GM12875 (cell line): ENCODE measurements around the gene TCF7L2.

Experiments
- H3K4me3 ChIP-seq: one replicate; pipeline ENCODE4 v1.5.1; 2011; ENCODE audit warnings: low read depth, low read length, control low read depth
- TF ChIP-seq, protein P1 (sequence below): IDR thresholded peaks from 2 replicates; pipeline ENCODE4 v1.5.1; 2011; ENCODE audit warnings: low read depth, mild to moderate bottlenecking, control low read depth, inconsistent platforms, low read length, moderate library complexity, borderline replicate concordance; ENCODE audit not compliant: insufficient read depth

The TCF7L2 gene

DNA sequence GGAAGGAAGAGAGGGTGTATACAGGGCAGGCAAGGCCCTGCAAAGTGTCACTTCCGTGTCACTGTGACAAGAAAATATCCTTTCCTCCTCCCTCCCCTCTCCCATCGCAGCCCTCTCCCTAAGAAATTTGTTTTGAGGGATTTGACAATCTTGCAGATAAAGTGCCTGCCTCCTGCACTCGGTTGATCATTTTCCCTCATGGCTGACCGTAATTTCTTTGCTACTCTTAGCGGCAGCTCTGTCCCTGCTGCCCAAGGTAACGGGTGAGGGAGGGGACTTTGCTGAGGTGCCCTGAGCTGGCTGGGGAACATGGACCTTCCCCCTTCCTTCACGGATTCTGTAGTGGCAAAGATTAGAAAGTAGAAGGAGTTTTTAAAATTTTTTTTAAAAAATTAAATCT is 179.1 kb downstream of the TCF7L2 start:
- no peak overlapping the region for H3K4me3 ChIP-seq
- TF ChIP-seq, protein P1, sequence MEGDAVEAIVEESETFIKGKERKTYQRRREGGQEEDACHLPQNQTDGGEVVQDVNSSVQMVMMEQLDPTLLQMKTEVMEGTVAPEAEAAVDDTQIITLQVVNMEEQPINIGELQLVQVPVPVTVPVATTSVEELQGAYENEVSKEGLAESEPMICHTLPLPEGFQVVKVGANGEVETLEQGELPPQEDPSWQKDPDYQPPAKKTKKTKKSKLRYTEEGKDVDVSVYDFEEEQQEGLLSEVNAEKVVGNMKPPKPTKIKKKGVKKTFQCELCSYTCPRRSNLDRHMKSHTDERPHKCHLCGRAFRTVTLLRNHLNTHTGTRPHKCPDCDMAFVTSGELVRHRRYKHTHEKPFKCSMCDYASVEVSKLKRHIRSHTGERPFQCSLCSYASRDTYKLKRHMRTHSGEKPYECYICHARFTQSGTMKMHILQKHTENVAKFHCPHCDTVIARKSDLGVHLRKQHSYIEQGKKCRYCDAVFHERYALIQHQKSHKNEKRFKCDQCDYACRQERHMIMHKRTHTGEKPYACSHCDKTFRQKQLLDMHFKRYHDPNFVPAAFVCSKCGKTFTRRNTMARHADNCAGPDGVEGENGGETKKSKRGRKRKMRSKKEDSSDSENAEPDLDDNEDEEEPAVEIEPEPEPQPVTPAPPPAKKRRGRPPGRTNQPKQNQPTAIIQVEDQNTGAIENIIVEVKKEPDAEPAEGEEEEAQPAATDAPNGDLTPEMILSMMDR: no peak

DNA sequence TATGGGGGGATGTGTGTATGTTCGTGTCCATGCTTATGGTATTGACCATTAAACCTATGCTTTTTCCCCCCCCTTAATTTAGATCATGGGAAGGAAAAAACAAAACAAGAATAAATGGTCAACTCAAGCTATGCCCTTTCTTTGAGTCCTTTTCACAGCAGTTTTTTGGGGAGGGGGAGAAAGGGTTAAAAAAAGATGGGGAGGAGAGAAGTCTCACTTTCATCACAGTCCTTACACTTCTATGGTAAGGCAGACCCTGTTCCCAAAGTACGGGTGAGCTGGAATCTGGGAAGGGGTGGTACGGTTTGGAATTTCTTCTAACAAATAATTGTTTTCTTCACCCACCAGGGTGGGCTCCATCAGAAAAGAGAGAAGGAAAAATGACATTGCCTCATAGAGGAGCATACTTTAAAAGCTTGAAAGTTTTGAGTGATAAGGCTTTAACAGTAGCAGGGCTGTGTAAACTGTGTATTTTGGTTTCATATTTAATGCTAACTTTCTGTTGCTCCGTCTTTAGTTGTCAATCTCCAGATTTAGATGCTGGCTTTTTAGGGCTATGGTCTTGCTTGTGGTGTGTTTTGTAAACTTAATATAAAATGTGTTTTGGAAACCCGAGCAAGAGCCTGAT is 180.1 kb downstream of the TCF7L2 start:
- TF ChIP-seq, protein P1: no peak
- H3K4me3 ChIP-seq: no peak overlapping the region

- TF ChIP-seq, protein P1: no peak
- H3K4me3 ChIP-seq: no peak overlapping the region
Measured at GRCh38 chr10:113131613-113132261, 181.7 kb downstream of the TCF7L2 start.

GRCh38 chr10:113132591-113133121 is 182.6 kb downstream of the TCF7L2 start:
- no peak overlapping the region for H3K4me3 ChIP-seq
- TF ChIP-seq, protein P1: no peak

- H3K4me3 ChIP-seq: no peak overlapping the region
- TF ChIP-seq, protein P1: no peak
Measured at GRCh38 chr10:113133497-113134115, 183.6 kb downstream of the TCF7L2 start.

- H3K4me3 ChIP-seq: no peak overlapping the region
Measured at GRCh38 chr10:113135025-113135424, 185.0 kb downstream of the TCF7L2 start.

More at GRCh38 chr10:113135025-113135424, 185.0 kb downstream of the TCF7L2 start:
- TF ChIP-seq, protein P1: no peak
